Left ventricle myocardium superior (tissue), 1 donor: ENCODE results near the gene ATG13. TPM values are rescaled to one million over a fixed set of nuclear protein-coding genes. Genes with fewer than 3 reads are reported as not detected.
"Not testable (repeated sequence)": the region's sequence is repeated elsewhere in the genome, so short reads cannot be mapped to it uniquely, and the experiment has no call there.

ENCODE experiments used
- ATAC-seq: fragments of 200-7000 bp; cut with Tn5 transposase; one replicate; pipeline ENCODE4 v1.9.1; 2020; ENCODE audit warnings: mild to moderate bottlenecking, moderate library complexity
- DNase-seq: peaks from one replicate; pipeline ENCODE4 v3.0.0-alpha.2; 2020
- intact Hi-C: fragments of 100-400 bp; cut with micrococcal nuclease; formaldehyde crosslinking; loops from one replicate; pipeline ENCODE4 v1.11.0; 2022
- total RNA-seq: library from RNA; stranded (reverse); fragmentation: NEBNext Ultra II Directional; extraction: Animal tissue kit (Norgen Biotek cat#: 25700); gene quantifications from one replicate; pipeline ENCODE4 v1.2.1, GENCODE V29; 2021
- donor health status: DM: no; HTN: yes; CAD: no; lungs with severe emphysema.

ATG13 gene
- total RNA-seq, 1 donor from 2014 or later, result 34.4 TPM

DNA sequence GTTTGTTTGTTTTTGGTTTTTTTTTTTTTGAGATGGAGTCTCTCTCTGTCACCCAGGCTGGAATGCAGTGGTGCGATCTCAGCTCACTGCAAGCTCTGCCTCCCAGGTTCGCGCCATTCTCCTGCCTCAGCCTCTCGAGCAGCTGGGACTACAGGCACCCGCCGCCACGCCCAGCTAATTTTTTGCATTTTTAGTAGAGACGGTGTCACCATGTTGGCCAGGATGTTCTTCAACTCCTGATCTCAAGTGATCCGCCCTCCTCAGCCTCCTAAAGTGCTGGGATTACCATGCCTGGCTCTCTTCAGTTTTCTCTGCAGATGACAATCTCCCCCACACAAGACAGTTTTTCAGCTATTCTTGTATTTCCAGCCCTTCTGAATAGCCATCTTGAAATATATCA is 92.0 kb downstream of the ATG13 start:
- intact Hi-C loops, DNase-seq, ATAC-seq: not testable (repeated sequence)

DNA sequence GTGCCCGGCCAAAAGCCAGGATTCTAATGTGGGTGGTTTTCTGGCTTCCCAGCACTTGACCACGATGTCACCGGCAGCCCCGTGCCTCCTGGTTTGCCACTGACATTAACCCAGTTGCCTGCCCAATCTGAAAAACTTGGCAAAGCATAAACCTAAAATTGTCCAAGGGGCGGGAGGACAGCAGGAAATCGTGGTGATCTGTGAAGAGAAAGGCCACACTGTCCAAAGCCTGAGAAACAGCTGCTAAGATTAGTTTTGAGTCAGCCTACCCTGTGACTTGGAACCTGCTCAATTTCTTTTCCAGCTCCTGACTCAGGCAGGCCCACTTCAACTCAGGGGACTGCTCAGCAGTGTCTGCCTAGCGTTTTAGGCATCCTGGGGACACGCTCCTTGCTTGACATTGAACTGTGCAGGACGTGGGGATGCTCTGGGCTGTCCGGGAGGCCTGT is 93.5 kb downstream of the ATG13 start:
- intact Hi-C loops, result no loop called here
- ATAC-seq, result peak; percentile 97
- peak; percentile 75 for DNase-seq

DNA sequence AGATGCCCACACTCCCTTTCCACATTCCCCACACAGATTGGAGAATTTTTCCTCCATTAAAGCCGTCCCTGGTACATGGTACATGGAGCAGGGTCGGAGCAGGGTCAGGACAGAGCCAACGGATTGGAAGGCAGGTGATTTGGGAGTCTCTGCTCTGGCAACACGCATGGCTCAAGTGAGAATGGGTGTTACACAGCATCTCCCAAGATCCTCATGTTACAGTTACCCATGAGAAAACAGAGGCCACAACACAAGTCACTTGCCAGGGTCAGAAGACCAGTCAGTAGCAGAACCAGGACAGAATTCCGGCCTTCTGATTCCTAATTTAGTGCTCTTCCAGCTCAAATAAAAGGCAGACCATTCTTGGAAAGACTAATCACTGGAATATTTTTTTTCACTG is 94.0 kb downstream of the ATG13 start:
- no peak for DNase-seq
- intact Hi-C loops, result no loop called here
- ATAC-seq, result peak; percentile 48

DNA sequence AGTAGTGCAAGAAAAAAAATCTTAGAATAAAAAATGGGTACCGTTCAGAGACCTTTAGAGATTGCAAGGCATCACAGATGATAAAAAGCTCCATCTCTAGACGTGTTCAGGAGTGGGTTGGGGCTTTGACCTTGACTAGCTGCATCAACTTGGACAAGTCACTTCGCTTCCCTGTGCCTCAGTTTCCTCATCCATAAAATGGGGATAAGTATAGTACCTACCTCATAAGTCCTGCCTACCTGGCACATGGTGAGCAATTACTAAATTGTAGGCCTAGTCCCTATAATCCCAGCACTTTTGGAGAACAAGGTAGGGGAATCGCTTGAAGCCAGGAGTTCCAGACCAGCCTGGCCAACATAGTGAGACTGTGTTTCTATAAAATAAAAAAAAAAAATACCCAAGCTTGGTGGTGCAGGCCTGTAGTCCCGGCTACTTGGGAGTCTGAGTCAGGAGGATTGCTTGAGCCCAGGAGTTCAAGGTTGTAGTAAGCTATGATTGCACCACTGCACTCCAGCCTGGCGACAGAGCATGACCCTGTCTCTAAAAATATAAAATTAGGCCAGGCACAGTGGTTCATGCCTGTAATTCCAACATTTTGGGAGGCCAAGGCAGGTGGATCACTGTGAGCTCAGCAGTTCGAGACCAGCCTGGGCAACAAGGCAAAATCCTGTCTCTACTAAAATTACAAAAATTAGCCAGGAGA is 95.7 kb downstream of the ATG13 start:
- intact Hi-C loops, result no loop called here
- no peak for DNase-seq
- no peak for ATAC-seq

DNA sequence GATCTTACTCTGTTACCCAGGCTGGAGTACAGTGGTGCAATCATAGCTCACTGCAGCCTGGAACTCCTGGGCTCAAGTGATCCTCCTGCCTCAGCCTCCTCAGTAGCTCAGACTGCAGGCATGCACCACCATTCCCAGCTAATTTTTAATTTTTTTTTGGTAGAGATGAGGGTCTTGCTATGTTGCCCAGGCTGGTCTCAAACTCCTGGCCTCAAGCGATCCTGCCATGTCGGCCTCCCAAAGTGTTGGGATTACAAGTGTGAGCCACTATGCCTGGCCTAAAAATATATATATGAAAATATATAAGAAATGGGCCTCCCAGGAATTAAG is 100.4 kb downstream of the ATG13 start:
- DNase-seq, ATAC-seq, intact Hi-C loops: not testable (repeated sequence)

DNA sequence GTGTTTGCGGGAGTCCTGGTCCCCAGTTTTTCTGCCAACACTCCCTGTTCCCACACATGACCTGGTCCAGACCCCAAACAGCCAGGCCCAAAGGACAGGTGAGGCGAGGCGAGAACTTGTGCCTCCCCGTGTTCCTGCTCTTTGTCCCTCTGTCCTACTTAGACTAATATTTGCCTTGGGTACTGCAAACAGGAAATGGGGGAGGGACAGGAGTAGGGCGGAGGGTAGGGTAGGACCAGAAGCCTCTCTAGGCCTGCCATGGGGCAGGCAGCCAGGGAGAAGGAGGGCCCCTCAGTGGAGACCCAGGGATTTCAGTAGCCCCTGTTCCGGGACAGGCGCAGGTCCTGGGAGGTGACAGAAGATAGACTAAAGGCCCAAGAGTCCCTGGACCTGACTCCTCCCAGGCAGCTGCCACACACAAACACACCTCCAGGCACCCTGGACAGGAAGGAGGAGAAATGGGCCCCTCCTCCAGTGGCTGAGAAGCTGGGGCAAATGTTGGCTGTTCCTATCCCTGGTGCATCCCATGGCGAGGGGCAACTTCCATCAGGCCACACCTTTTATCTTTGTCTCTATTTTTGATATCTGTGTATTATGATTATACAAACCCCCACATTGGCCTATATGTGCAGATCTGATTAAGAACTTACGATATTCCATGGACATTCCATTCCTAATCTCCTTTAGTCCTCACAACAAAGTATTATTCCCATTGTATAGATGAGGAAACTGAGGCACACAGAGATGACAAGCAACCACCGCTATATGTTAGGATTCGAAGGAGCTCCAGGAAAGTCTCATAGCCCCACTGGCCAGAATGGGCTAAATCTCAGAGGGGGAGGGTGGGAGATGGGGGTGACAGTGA is 101.0 kb downstream of the ATG13 start:
- intact Hi-C loops, result no loop called here
- no peak for ATAC-seq
- no peak for DNase-seq

DNA sequence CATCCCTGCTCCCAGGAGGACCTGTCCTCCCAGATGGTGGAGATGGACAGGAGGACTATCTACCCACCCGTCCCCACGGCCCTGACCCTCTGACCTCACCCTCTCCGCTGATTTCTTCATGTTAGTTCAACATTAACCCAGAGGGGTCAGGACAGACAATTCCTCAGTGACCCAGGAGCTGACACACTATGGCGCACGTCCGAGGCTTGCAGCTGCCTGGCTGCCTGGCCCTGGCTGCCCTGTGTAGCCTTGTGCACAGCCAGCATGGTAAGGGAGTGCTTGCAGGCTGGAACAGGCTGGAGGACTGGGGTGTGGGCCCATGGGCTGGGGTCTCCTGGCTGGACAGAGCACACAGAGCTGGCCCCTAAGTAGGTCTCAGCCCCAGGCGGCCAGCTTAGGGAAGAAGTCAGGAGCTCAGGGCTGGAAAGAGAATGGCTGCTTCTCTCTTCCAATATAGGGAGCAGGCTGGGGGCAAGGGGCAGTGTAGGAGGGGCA is 101.7 kb downstream of the ATG13 start, which contains the start of gene F2:
F2 (plus strand) TSS at position 166 of the 495 bp plus-strand sequence; CDS start at position 189, 23 bp downstream.
- ATAC-seq, result no peak
- no peak for DNase-seq
- intact Hi-C loops, result no loop called here

DNA sequence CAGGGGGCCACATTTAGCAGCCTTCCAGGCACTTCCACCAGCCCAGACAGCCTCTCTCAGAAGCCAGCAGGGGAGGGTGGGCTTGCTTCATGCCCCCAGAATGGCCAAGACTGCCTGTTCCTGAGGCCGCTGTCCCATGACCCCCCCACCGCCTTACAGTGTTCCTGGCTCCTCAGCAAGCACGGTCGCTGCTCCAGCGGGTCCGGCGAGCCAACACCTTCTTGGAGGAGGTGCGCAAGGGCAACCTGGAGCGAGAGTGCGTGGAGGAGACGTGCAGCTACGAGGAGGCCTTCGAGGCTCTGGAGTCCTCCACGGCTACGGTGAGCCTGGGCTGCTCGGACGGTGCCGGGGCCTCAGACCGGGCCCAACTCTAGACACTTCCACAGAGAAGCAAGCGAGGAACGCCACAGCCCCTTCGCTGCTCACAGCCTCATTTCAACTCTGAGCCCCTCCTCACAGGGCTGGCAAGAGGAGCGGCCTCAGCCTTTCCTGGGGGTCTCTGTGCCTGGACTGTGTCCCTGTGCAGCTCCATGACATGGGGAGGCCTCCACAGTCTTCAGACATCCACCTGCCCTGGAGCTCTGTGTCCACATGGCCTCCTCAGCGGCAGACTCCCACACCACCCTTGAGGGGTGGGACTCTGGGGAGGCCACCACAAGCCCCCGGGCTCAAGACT is 102.3 kb downstream of the ATG13 start:
- intact Hi-C loops, result no loop called here
- no peak for ATAC-seq
- no peak for DNase-seq

DNA sequence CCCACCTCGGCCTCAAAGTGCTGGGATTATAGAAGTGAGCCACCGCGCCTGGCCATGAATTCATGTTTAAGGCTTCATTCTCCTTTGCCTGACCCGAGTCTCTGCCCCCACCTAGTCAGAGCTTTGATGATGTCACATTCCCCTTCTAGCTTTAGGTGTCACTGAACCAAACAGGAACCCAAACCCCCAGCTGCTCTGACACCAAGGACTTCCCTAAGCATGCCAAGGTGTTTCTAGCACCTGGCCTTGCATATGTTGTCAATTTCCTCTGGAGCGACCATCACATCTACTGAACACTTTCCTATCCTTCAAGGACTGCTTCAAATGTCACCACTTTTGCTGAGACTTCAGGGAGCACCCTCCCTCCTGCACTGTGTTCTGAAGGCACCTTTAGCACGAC is 103.9 kb downstream of the ATG13 start:
- intact Hi-C loops, result no loop called here

DNA sequence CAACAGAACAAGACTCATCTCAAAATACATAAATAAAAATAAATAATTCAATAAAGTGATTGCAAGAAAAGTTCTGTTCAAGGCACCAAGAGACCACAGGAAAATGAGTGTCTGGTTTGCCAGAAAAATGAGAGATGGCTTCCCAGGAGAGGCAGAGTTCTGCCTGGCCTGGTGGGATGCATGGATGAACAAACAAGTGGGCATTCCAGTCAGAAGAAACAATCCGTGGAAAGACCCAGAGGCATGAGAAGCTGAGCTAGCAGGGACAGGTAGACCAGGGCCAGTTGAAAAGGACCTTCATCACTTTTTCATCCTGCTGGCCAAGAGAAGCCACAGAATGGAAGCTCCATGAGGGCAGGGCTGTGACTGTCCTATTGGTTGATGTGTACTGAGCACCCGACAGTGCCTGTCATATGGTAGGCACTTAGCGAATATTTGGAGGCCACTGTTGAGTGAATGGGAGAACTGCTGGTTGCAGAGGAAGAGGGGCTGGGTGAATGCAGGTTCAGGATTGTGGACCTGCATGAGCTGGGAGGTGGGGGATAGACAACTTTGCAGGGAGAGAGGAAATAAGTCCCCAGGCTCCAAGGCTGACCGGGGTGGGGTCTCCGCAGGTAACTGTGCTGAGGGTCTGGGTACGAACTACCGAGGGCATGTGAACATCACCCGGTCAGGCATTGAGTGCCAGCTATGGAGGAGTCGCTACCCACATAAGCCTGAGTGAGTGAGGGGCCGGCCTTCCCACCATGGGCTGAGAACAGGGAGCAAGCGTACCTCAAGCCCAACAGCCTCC is 105.4 kb downstream of the ATG13 start:
- DNase-seq, result no peak
- intact Hi-C loops, result no loop called here
- ATAC-seq, result no peak

More for the DNA sequence above, 103.9 kb downstream of the ATG13 start:
- DNase-seq (no peak), ATAC-seq (no peak)

DNA sequence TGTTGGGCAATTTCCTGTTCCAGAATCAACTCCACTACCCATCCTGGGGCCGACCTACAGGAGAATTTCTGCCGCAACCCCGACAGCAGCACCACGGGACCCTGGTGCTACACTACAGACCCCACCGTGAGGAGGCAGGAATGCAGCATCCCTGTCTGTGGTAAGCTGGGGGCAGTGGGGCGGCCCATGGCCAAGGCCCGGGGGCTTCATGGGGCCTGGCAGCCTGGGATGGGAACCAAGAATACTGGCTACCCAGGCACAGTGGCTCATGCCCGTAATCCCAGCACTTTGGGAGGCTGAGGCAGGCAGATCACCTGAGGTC is 106.0 kb downstream of the ATG13 start:
- ATAC-seq (no peak), DNase-seq (no peak)
- intact Hi-C loops, result no loop called here

DNA sequence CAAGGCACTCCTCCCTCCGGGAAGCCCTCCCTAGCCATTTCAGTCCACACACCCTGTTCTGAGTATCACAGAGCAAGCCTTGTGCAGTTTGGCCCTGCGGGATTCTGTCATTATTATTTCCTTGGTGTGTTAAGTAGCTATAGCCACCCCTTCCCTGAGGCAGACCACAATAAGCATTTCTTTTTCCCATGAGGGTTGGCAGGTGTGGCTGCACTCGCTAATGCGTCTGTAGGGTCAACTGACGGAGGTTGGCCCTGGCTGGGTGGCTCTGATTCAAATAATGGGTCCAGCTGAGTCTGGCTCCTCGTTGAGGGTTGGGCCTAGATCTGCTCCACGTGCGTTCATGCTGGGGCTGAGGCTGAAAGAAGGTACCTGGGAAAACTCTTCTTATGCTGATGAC is 106.7 kb downstream of the ATG13 start:
- no peak for DNase-seq
- intact Hi-C loops, result no loop called here
- no peak for ATAC-seq

Other genes starting within 250 kb of the ATG13 start
- 5.7 TPM for gene MDK, start 235.9 kb upstream of the ATG13 start, total RNA-seq
- not detected for gene CHRM4, start 225.8 kb upstream of the ATG13 start, total RNA-seq
- gene AMBRA1, start 23.5 kb upstream of the ATG13 start, total RNA-seq, result 14.7 TPM
- 3.1 TPM for gene HARBI1, start 326 bp upstream of the ATG13 start, total RNA-seq
- 65.2 TPM for gene ARHGAP1, start 83.1 kb downstream of the ATG13 start, total RNA-seq
- 7.1 TPM for gene ZNF408, start 83.5 kb downstream of the ATG13 start, total RNA-seq
- not detected for gene F2, start 101.7 kb downstream of the ATG13 start, total RNA-seq
- gene CKAP5, start 228.7 kb downstream of the ATG13 start, total RNA-seq, result 73.6 TPM